HG02970 (cell line): ENCODE measurements around the gene TAS2R8.
"Not testable (repeated sequence)": the region's sequence is repeated elsewhere in the genome, so short reads cannot be mapped to it uniquely, and the experiment has no call there.

Source experiments
- ATAC-seq: cut with Tn5 transposase; IDR thresholded peaks from one replicate; pipeline ENCODE4 v1.9.1; 2021; ENCODE audit warnings: mild to moderate bottlenecking, moderate library complexity, moderate number of reproducible peaks; ENCODE audit not compliant: unreplicated experiment, low FRiP score

TAS2R8 gene

GRCh38 chr12:10807186-10807585 is at the start of gene TAS2R8:
TSS of gene TAS2R8 (minus strand) at chr12:10807286. CDS start at chr12:10806980, 306 bp downstream.
- ATAC-seq, result no peak

DNA sequence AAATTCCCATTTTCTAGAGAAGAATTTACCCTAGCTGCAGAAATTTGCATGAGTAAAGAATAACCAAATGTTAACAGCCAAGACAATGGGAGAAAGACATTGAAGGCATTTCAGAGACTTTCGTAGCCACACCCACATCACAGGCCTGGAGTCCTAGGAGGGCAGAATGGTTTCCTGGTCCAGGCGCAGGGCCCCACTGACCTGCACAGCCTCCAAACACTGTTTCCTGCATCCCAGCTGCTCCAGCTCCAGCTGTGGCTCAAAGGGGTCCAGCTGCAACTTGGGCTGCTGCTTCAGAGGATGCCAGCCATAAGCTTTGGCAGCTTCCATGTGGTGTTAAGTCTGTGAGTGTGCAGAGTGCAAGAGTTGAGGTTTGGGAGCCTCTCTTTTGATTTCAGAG is 48.7 kb upstream of the TAS2R8 start:
- ATAC-seq, result no peak

GRCh38 chr12:10853776-10854175 is 46.7 kb upstream of the TAS2R8 start:
- no peak for ATAC-seq

- ATAC-seq, result no peak
Observed at GRCh38 chr12:10851243-10851858, 44.3 kb upstream of the TAS2R8 start.

DNA sequence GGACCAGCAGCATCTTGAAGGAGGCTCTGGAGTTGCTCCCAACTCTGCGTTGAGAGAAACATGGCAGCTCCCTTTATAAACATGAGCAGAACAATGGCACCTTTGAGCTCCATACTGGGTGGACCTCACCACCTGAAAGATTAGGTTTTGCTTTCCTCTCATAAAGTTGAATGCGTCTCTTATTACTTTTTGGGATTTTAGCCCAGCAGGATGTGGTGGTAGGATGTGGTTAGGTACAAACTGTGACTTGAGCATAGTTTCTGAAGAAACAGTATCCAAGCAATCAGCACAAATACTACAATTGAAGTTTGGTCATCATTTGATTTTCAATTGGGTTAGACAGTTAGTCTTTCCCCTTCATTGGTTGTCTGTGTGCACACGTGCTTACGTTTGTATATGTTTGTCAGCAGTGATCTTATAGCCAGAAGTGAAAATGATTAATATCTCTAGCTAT is 42.4 kb upstream of the TAS2R8 start, which contains the start of gene PRR4:
Gene PRR4, minus strand, starts transcription at position 51 of the 454 bp plus-strand sequence. Its CDS starts 38 bp downstream, at position 13.
- ATAC-seq, result no peak

DNA sequence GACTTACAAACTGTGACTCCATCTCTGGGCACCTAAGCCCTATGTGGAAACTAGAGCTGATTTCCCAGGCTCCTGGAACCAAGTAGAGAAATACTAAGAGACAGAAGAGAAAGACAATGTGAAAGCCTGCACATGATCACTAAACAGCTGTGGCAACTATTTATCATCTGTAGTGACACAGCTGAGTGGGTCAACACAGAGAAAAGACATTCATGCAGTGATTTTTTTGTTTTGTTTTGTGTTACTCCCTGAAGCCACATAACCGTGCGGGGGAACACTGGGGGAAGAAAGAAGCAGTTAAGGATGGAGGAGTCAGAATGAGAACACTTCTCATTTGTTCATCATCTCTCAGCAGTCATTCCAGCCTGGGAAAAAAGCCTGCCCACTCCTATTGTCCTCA is 40.7 kb upstream of the TAS2R8 start:
- no peak for ATAC-seq

DNA sequence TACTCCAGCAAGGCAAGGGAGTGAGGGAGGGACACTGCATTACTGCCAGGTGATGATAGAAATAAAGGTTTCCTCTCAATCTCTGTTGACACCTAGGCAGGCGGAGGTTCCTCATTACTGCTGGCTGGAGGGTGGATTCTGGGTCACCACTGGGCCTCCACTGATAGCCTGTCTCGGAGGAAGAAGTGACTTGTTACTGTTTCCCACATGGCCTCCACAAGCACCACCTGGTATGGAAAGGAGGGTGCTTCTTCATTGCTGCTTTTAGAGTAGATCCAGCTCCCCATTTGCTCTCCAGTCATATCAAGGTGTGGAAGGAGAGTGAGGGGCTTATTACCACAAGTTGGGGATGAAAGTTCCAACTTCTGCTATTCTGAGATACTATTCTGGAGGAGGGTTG is 35.8 kb upstream of the TAS2R8 start:
- ATAC-seq, result no peak

GRCh38 chr12:10838461-10838860 is 31.4 kb upstream of the TAS2R8 start:
- no peak for ATAC-seq

DNA sequence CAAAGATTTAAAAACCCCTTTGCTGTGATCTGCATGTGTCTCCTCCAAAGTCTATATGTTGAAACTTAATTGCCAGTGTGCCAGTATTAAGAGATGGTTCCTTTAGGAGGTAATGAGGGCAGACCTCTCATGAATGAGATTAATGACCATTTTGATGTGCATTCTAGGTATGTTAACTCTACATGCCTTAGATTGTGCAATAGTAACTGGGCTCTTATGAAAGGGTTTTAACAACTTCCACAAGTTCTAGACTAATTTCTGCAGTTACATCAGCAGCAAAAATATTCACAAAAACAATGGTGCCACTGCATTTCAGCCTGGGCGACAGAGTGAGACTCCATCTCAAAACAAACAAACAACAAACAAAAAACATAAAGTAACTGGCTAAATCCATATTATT is 22.9 kb upstream of the TAS2R8 start:
- no peak for ATAC-seq

GRCh38 chr12:10826258-10826657 is 19.2 kb upstream of the TAS2R8 start, which contains the start of gene TAS2R10:
TSS of gene TAS2R10 (minus strand) at chr12:10826358. CDS start at chr12:10826269, 89 bp downstream.
- no peak for ATAC-seq

GRCh38 chr12:10824957-10825356 is 17.9 kb upstream of the TAS2R8 start:
- ATAC-seq, result no peak

- no peak for ATAC-seq
Observed at GRCh38 chr12:10811883-10812536, 4.9 kb upstream of the TAS2R8 start.

DNA sequence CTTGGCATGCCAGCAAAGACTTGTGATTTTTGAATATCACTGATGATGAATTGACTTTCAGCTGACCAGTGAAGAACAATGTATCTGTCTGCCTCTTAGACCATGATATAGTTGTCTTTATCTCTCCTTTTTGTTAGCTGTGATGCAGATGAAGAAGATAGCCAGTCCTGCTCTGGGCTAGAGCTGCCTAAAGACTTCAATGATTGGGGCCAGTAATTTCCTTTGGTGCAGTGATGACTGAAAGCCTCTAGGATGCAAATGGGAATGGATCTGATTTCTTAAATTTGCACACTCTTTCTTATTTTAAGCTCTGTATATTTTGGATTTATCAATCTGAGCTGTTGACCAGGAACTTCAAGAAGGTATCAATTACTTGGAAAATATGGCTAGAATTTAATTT is 3.0 kb upstream of the TAS2R8 start, which contains the start of gene TAS2R9:
Gene TAS2R9, minus strand, starts transcription at position 101 of the 400 bp plus-strand sequence. Its CDS starts 93 bp downstream, at position 8.
- ATAC-seq, result no peak

GRCh38 chr12:10802587-10802986 is 4.5 kb downstream of the TAS2R8 start, which contains the start of gene TAS2R7:
TSS of gene TAS2R7 (minus strand) at chr12:10802627. CDS start at chr12:10802570, 57 bp downstream.
- ATAC-seq, result no peak

DNA sequence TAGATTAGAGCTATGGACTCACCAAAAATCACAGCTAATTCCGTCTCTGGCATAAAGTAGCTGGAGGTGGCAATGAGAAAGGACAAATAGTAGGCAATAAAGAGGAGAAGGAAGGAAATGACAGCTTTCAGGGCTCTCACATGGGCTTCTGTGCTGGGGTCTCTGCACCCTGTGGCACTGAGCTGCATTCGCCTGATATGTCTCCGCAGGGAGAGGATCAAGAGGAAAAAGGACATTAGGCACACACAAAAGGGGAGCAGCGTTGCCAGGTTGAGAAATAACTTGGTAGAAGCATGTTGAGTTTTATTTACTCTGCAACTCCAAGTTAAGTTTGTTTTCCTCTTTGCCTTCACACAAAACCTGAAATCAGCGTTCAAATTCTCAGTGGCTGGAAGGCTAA is 5.3 kb downstream of the TAS2R8 start:
- ATAC-seq, result no peak

GRCh38 chr12:10794222-10794621 is 12.9 kb downstream of the TAS2R8 start:
- ATAC-seq, result no peak

- ATAC-seq, result not testable (repeated sequence)
Observed at GRCh38 chr12:10791769-10792168, 15.3 kb downstream of the TAS2R8 start.

- ATAC-seq, result no peak
Observed at GRCh38 chr12:10783252-10783651, 23.8 kb downstream of the TAS2R8 start.

DNA sequence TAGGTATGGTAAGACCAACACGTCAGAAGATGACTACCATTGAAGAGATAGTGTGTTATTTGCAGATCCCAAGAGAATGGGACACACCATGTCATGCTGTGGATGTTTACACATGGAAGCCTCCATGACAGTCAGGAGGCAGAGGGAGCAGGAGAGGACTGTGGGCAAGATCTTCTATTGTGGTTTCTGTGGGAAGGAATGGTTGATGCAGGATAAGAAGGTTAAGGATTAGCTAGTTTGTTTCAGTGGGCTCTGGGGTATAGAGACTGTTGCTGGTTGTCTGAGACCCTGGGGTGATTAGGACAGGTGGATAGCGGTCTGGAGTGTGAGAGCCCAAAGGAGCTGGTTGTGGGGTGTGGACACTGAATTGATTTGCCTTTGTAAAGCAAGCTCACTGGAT is 28.0 kb downstream of the TAS2R8 start:
- ATAC-seq, result no peak

- ATAC-seq, result no peak
Observed at GRCh38 chr12:10771132-10771733, 35.9 kb downstream of the TAS2R8 start.

GRCh38 chr12:10759657-10760056 is 47.4 kb downstream of the TAS2R8 start:
- no peak for ATAC-seq
